Measurements from ENCODE around the gene C19orf18. TPM values are rescaled to one million over a fixed set of nuclear protein-coding genes. Genes with fewer than 3 reads are reported as not detected.
A peak's percentile ranks its signal among the peaks of the same experiment; 100 is the strongest.
"Not testable (repeated sequence)": the region's sequence is repeated elsewhere in the genome, so short reads cannot be mapped to it uniquely, and the experiment has no call there.

C19orf18 gene
- total RNA-seq, 1 donor from 2014 or later, result not detected

DNA sequence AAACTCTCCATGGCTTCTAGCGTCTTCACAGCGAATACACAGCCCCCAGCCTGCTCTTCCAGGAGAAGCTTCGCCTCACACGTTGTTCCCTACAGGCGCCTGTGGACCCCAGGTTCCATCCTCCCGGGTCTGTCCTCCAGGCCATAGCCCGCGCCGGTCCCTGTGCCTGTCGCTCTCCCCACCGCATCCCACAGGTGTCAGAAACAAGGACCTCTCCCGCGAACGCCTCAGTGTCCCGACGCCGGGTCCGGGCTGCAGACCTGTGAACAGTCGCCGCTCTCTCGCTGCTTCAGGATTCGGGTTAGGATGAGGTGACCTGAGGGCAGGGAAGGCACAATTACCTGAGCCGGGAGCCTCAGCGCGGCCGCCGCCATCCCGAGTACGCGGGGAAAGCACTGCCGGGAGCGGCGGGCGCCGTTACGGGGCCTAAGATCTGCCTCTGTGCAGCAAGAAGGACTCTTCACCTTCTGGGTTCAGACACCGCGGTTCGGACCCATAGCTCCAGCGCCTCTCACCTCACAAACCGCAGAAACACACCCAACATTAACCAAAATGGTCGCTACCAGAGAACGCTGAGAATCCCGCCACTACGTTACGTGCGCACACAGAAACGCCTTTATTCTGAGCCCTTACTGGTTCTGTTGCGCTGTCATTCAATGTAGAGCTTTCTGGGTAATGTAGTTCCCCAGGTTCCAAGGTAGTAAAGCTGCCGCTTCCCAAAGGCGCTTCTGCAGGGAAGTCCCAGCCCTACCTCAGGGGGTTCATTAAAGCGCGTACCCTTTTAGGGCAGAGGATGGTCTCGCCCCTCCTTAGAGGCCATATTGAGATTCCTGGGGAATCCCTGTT is 39.3 kb downstream of the C19orf18 start, which contains the start of gene ZNF418:
Gene ZNF418, minus strand, starts transcription at position 583 of the 846 bp plus-strand sequence. CDS start 1,580 bp downstream, outside the sequence.
- H3K27me3 Mint-ChIP-seq, result no peaks in the 10 kb centered on the region

DNA sequence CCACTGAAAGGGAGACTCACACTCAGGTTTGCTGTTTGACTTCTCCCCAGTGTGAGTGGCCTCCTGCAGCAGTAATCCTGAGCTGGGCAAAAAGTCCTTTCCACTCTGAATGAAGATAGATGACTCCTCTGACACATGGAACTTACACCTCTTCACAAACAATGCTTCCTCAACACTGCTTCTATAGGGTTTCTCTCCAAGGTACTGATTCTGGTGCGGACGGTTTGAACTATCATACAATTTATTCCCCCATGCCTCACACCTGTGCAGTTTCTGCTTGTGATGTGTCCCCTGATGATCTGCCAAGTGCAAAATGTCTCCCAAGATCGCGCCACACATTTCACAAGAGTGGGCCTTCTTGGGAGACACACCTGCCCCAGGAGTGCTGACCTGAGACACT is 46.7 kb downstream of the C19orf18 start:
- Mint-ChIP-seq H3K9me3 (peaks cover 35% of the 10 kb centered on the region), H3K27ac (no peak overlapping the region), H3K4me3 (no peak overlapping the region), H3K4me1 (no peaks in the 10 kb centered on the region), H3K27me3 (no peaks in the 10 kb centered on the region), H3K36me3 (ENCODE audit: low read depth) (peaks cover 15% of the 10 kb centered on the region)
- intact Hi-C loops (cut with micrococcal nuclease), result no loop called here
- no peak for DNase-seq

More for the DNA sequence above, 39.3 kb downstream of the C19orf18 start, which contains the start of gene ZNF418:
- no peaks in the 10 kb centered on the region for H3K4me1 Mint-ChIP-seq
- H3K27ac Mint-ChIP-seq, result peak within 1 kb of the TSS; percentile 78
- peaks cover 41% of the 10 kb centered on the region for H3K36me3 Mint-ChIP-seq (ENCODE audit: low read depth)
- peaks cover 36% of the 10 kb centered on the region for H3K9me3 Mint-ChIP-seq
- H3K4me3 Mint-ChIP-seq, result peak within 1 kb of the TSS; percentile 77
- peak; percentile 76 for DNase-seq
- intact Hi-C loops (cut with micrococcal nuclease), result no loop called here

DNA sequence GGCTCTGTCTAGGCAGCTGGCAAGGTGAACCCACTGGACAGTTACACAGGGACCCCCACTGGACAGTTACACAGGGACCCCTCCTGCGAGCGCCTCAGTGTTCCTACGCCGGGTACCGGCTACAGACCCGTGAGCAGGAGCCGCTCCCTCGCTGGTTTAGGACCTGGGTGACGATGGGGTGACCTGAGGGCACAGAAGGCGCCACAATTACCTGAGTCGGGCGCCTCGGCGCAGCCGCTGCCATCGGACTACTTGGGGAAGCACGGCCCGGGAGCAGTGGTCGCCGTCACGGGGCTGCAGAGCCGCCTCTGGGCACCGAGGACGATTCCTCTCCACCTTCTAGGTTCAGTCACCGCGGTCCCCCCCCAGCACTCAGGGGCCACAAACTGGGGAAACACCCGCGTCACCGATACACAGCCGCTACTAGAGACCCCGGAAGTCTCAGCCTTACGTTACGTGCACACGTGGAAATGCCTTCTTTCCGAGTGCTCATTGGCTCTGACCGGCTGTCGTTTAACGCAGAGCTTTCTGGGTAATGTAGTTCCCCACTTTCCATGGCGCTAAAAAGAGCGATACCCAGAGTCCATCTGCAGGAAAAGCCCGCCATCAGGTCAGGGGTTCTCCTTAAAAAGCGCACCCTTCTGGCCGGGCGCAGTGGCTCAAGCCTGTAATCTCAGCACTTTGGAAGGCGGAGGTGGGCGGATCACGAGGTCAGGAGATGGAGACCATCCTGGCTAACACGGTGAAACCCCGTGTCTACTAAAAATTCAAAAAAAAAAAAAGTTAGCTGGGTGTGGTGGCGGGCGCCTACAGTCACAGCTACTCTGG is 58.0 kb downstream of the C19orf18 start, which contains the start of gene ZNF417:
Gene ZNF417, minus strand, starts transcription at position 425 of the 828 bp plus-strand sequence. Its CDS starts 181 bp downstream, at position 244.
- intact Hi-C loops (cut with micrococcal nuclease), result loop anchor here (1.0 to 5.0 kb wide), 8 partner anchors 31 to 676 kb away; partner anchors contain the start of genes ZBTB45, ZNF256, ZNF550 and ZNF606
- peaks cover 58% of the 10 kb centered on the region for H3K36me3 Mint-ChIP-seq (ENCODE audit: low read depth)
- peaks cover 47% of the 10 kb centered on the region for H3K9me3 Mint-ChIP-seq

DNA sequence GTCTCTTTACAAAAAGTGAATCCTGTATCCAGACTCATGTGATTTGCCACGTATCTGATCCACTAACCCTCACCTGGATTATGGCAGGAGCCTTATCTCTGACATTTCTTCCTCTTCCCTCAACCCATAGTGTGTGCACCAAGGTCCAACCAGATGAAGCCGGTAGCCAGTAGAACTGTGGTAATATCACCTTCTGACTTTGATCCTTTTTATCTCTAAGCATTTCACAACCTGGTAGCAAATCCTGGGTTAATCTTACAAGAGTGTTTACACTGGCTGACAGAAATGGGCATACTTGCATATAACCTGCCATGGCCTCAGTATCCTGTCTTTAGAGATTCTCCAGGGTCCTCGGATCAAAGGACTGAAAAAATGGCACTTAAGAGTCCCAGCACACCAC is 59.8 kb downstream of the C19orf18 start:
- Mint-ChIP-seq H3K27me3 (no peaks in the 10 kb centered on the region), H3K4me1 (peaks cover 15% of the 10 kb centered on the region), H3K27ac (no peak overlapping the region), H3K4me3 (no peak overlapping the region), H3K9me3 (peaks cover 48% of the 10 kb centered on the region), H3K36me3 (ENCODE audit: low read depth) (peaks cover 64% of the 10 kb centered on the region)
- intact Hi-C loops (cut with micrococcal nuclease), result no loop called here
- DNase-seq, result no peak

More for the DNA sequence above, 58.0 kb downstream of the C19orf18 start, which contains the start of gene ZNF417:
- peak; percentile 95 for DNase-seq
- Mint-ChIP-seq H3K27ac (peak within 1 kb of the TSS; percentile 93), H3K4me1 (peaks cover 15% of the 10 kb centered on the region), H3K4me3 (peak within 1 kb of the TSS; percentile 95)
- H3K27me3 Mint-ChIP-seq, result not testable (repeated sequence)

Other genes starting within 250 kb of the C19orf18 start
- gene ZNF671, start 246.9 kb downstream of the C19orf18 start, total RNA-seq, result 5.1 and 5.5 TPM in 2 replicates
- 7.5 and 7.9 TPM in 2 replicates for gene ZNF776, start 227.7 kb downstream of the C19orf18 start, total RNA-seq
- gene ZNF586, start 204.9 kb downstream of the C19orf18 start, total RNA-seq, result 11.5 and 13.5 TPM in 2 replicates
- gene ZNF552, start 159.6 kb downstream of the C19orf18 start, total RNA-seq, result 9.2 and 9.8 TPM in 2 replicates
- gene ZNF587B, start 144.2 kb downstream of the C19orf18 start, total RNA-seq, result 25.5 and 27.5 TPM in 2 replicates
- 30.1 and 30.9 TPM in 2 replicates for gene ZNF587, start 124.7 kb downstream of the C19orf18 start, total RNA-seq
- 17.5 and 17.7 TPM in 2 replicates for gene ZNF814, start 85.5 kb downstream of the C19orf18 start, total RNA-seq
- 9.7 and 11.6 TPM in 2 replicates for gene ZNF417, start 57.9 kb downstream of the C19orf18 start, total RNA-seq
- 1.2 and 1.5 TPM in 2 replicates for gene ZNF418, start 39.1 kb downstream of the C19orf18 start, total RNA-seq
- gene ZNF256, start 26.8 kb downstream of the C19orf18 start, total RNA-seq, result 3.2 and 3.9 TPM in 2 replicates
- 6.6 and 7.0 TPM in 2 replicates for gene ZNF606, start 28.3 kb upstream of the C19orf18 start, total RNA-seq
- gene ZSCAN1, start 59.5 kb upstream of the C19orf18 start, total RNA-seq, result not detected in 2 replicates
- gene ZNF135, start 84.7 kb upstream of the C19orf18 start, total RNA-seq, result 0.05 TPM in 1 of 2 replicates, not detected in the other
- gene ZSCAN18, start 123.7 kb upstream of the C19orf18 start, total RNA-seq, result 4.8 and 5.3 TPM in 2 replicates
- 1.4 and 2.1 TPM in 2 replicates for gene ZNF329, start 176.3 kb upstream of the C19orf18 start, total RNA-seq
- gene ZNF274, start 208.5 kb upstream of the C19orf18 start, total RNA-seq, result 19.4 and 19.8 TPM in 2 replicates